SKM-1 treated with dmso at 0.1 percent for 144 hours (cell line): Measurements from ENCODE around the gene CYLC1.

Experiments
- DNase-seq: peaks from one replicate; lab custom pipeline; 2025; ENCODE audit not compliant: unreplicated experiment; lab: John Stamatoyannopoulos, UW

CYLC1 gene

GRCh38 chrX:83860846-83861245 lies at the start of gene CYLC1:
Gene CYLC1 (plus strand): TSS chrX:83861146. CDS start chrX:83861183, 37 bp downstream.
- no peak for DNase-seq

- no peak for DNase-seq
Observed at GRCh38 chrX:83819304-83819703, 41.6 kb upstream of the CYLC1 start.

GRCh38 chrX:83829874-83830273 lies 31.1 kb upstream of the CYLC1 start:
- peak; percentile 54 for DNase-seq

GRCh38 chrX:83845397-83845796 lies 15.5 kb upstream of the CYLC1 start:
- DNase-seq, result peak; percentile 12

- no peak for DNase-seq
Observed at GRCh38 chrX:83847339-83847738, 13.6 kb upstream of the CYLC1 start.

- no peak for DNase-seq
Observed at GRCh38 chrX:83888585-83888984, 27.6 kb downstream of the CYLC1 start.

GRCh38 chrX:83892433-83892832 lies 31.5 kb downstream of the CYLC1 start:
- no peak for DNase-seq

- no peak for DNase-seq
Observed at GRCh38 chrX:83906921-83907320, 46.0 kb downstream of the CYLC1 start.

- DNase-seq, result peak; percentile 5
Observed at GRCh38 chrX:83916525-83916924, 55.6 kb downstream of the CYLC1 start.

GRCh38 chrX:83934220-83934619 lies 73.3 kb downstream of the CYLC1 start:
- DNase-seq, result no peak
